ENCODE measurements around the gene ANKRD55.

DNA sequence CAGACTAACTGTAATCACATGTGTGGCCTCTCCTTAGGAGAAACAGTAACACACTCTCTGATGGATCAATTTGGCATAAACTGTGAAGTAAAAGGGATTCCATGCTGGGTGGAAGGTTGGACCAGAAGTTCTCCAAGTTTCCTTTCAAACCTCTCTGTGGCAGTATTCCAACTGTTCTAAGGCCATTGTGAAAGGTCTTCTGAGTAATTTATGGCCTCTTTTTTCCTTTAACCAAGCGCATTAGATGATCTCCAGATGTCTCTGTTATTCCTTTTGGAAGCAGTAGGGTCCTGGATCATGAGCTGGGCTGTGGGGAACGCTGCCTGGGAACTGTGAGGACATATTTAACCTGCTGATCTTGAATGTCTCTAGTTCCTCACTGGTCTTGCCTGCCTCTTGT, 157.8 kb downstream of the ANKRD55 start:
- TF ChIP-seq POLR2AphosphoS5 (IDR thresholded peaks at IDR 0.05; ENCODE audit: low read depth, low read length) (no peak), POLR2A (IDR thresholded peaks at IDR 0.05; ENCODE audit: control extremely low read depth in 1 of 2, low read depth in 2 of 2, low read length in 2 of 2) (no peak), CHD1 (IDR thresholded peaks at IDR 0.05; ENCODE audit: low read depth, low read length) (no peak), RXRA (IDR thresholded peaks at IDR 0.05; ENCODE audit: insufficient read depth, low read depth, low read length) (no peak), HDAC2 (IDR thresholded peaks at IDR 0.05; ENCODE audit: borderline replicate concordance in 1 of 2, low read depth in 2 of 2, low read length in 2 of 2) (no peak), JUND (IDR thresholded peaks at IDR 0.05; ENCODE audit: low read length) (no peak)
- TF ChIP-seq, protein P1, sequence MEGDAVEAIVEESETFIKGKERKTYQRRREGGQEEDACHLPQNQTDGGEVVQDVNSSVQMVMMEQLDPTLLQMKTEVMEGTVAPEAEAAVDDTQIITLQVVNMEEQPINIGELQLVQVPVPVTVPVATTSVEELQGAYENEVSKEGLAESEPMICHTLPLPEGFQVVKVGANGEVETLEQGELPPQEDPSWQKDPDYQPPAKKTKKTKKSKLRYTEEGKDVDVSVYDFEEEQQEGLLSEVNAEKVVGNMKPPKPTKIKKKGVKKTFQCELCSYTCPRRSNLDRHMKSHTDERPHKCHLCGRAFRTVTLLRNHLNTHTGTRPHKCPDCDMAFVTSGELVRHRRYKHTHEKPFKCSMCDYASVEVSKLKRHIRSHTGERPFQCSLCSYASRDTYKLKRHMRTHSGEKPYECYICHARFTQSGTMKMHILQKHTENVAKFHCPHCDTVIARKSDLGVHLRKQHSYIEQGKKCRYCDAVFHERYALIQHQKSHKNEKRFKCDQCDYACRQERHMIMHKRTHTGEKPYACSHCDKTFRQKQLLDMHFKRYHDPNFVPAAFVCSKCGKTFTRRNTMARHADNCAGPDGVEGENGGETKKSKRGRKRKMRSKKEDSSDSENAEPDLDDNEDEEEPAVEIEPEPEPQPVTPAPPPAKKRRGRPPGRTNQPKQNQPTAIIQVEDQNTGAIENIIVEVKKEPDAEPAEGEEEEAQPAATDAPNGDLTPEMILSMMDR (IDR thresholded peaks at IDR 0.05; ENCODE audit: control extremely low read depth in 1 of 3, insufficient read depth in 1 of 3, low read depth in 1 of 3, low read length in 3 of 3) = no peak
- TF ChIP-seq, protein P2, sequence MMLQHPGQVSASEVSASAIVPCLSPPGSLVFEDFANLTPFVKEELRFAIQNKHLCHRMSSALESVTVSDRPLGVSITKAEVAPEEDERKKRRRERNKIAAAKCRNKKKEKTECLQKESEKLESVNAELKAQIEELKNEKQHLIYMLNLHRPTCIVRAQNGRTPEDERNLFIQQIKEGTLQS (IDR thresholded peaks at IDR 0.05; ENCODE audit: insufficient read depth, low read depth, low read length) = no peak
